HEK293T (cell line): Measurements from ENCODE around the gene GTF2IRD1.
"Not testable (repeated sequence)": the region's sequence is repeated elsewhere in the genome, so short reads cannot be mapped to it uniquely, and the experiment has no call there.

Experiments used
- BHLHE40 ChIP-seq: fragments of 450-650 bp; IDR thresholded peaks from 2 replicates; pipeline ENCODE4 v1.6.1; 2016; ENCODE audit warnings: mild to moderate bottlenecking, moderate library complexity, borderline replicate concordance
- HDGF ChIP-seq: fragments of 450-650 bp; IDR thresholded peaks from 2 replicates; pipeline ENCODE4 v1.6.1; 2017; ENCODE audit warnings: antibody characterized with exemption, borderline replicate concordance
- L3MBTL2 ChIP-seq: fragments of 450-650 bp; conservative IDR thresholded peaks from 2 replicates; pipeline ENCODE4 v1.6.1; 2016; ENCODE audit warnings: mild to moderate bottlenecking
- SP1 ChIP-seq: fragments of 450-650 bp; IDR thresholded peaks from 2 replicates; pipeline ENCODE4 v1.6.1; 2017
- SUZ12 ChIP-seq: fragments of 450-650 bp; IDR thresholded peaks from 2 replicates; pipeline ENCODE4 v1.6.1; 2016; ENCODE audit warnings: mild to moderate bottlenecking
- ZNF384 ChIP-seq: fragments of 450-650 bp; IDR thresholded peaks from 2 replicates; pipeline ENCODE4 v1.6.1; 2016

GRCh38 chr7:74419232-74419631, 34.5 kb upstream of the GTF2IRD1 start:
- TF ChIP-seq SUZ12, BHLHE40, HDGF, L3MBTL2, ZNF384, SP1: not testable (repeated sequence)
